GM12801 (cell line): ENCODE data around the gene MADD.

Source experiments
- CTCF ChIP-seq: IDR thresholded peaks from one replicate; pipeline ENCODE4 v1.5.1; 2011; ENCODE audit warnings: control low read depth; ENCODE audit not compliant: insufficient read length; ENCODE audit errors: extremely low read depth

The MADD gene

GRCh38 chr11:47289856-47290255 lies 19.9 kb downstream of the MADD start:
- TF ChIP-seq CTCF, result no peak

- no peak for TF ChIP-seq CTCF
These were observed 25.5 kb downstream of the MADD start for GRCh38 chr11:47295385-47295784.

GRCh38 chr11:47296045-47296444 lies 26.1 kb downstream of the MADD start:
- TF ChIP-seq CTCF, result no peak

GRCh38 chr11:47299078-47299477 lies 29.1 kb downstream of the MADD start:
- TF ChIP-seq CTCF, result no peak

- TF ChIP-seq CTCF, result no peak
These were observed 32.9 kb downstream of the MADD start for GRCh38 chr11:47302853-47303252.

- TF ChIP-seq CTCF, result no peak
These were observed 36.0 kb downstream of the MADD start for GRCh38 chr11:47305734-47306483.

GRCh38 chr11:47306484-47306844 lies 36.5 kb downstream of the MADD start:
- TF ChIP-seq CTCF, result no peak
